ENCODE data around the gene PODXL2. TPM values are rescaled to one million over a fixed set of nuclear protein-coding genes. Genes with fewer than 3 reads are reported as not detected.

PODXL2 gene, protein sequence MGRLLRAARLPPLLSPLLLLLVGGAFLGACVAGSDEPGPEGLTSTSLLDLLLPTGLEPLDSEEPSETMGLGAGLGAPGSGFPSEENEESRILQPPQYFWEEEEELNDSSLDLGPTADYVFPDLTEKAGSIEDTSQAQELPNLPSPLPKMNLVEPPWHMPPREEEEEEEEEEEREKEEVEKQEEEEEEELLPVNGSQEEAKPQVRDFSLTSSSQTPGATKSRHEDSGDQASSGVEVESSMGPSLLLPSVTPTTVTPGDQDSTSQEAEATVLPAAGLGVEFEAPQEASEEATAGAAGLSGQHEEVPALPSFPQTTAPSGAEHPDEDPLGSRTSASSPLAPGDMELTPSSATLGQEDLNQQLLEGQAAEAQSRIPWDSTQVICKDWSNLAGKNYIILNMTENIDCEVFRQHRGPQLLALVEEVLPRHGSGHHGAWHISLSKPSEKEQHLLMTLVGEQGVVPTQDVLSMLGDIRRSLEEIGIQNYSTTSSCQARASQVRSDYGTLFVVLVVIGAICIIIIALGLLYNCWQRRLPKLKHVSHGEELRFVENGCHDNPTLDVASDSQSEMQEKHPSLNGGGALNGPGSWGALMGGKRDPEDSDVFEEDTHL
- total RNA-seq, result 10 to 100 TPM in 1 of 2 donors, 1 to 10 TPM in 1; 8.3 to 14.2 TPM

DNA sequence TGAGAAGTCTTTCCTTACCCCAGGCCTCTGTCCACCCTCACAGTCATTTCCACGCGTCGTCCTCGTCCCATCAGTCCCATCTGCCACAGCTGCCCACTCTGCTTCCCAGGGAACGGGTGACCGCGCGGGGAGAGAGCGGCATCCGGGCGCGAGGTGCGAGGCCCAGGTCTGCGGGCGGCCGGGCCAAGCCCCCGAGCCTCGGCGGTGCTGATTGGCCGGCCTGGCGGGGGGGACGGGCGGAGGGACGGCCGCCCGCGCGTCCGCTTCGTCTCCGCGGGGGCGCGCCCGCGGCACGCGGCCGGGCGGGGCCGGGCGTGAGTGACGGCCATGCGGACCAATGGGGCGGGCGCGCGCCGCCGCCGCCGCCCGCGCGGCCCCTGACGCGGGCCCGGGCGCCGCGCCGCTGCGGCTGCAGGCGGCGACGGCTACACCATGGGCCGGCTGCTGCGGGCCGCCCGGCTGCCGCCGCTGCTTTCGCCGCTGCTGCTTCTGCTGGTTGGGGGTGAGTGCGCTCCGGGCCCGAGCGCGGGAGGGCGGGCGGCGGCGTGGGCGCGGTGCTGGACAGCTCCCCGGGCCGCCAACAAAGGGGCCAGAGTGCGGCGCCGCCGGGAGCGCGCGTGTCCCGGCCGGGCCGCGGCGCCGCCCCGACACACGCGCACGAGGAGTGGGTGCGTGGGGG lies at the start of gene PODXL2:
Gene PODXL2 (plus strand): TSS at position 398 of the 679 bp plus-strand sequence. CDS start 35 bp downstream, at position 433.
- WGBS, 2 donors, result 5 to 29% methylated on average over 8 to 30 of the region's 105 CpGs
- peak within 1 kb of the TSS in 1 of 2 donors; percentile 13 for H3K4me3 ChIP-seq
- H3K4me1 ChIP-seq, result peaks cover 14% of the 10 kb centered on the region
- no peak for TF ChIP-seq POLR2A (IDR thresholded peaks at IDR 0.05)
- TF ChIP-seq, protein P1, sequence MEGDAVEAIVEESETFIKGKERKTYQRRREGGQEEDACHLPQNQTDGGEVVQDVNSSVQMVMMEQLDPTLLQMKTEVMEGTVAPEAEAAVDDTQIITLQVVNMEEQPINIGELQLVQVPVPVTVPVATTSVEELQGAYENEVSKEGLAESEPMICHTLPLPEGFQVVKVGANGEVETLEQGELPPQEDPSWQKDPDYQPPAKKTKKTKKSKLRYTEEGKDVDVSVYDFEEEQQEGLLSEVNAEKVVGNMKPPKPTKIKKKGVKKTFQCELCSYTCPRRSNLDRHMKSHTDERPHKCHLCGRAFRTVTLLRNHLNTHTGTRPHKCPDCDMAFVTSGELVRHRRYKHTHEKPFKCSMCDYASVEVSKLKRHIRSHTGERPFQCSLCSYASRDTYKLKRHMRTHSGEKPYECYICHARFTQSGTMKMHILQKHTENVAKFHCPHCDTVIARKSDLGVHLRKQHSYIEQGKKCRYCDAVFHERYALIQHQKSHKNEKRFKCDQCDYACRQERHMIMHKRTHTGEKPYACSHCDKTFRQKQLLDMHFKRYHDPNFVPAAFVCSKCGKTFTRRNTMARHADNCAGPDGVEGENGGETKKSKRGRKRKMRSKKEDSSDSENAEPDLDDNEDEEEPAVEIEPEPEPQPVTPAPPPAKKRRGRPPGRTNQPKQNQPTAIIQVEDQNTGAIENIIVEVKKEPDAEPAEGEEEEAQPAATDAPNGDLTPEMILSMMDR (IDR thresholded peaks at IDR 0.05), result peak in 1 of 7 experiments; percentile 4
- no peaks in the 10 kb centered on the region for H3K9me3 ChIP-seq
- no peaks in the 10 kb centered on the region for H3K27me3 ChIP-seq
- DNase-seq (peak; percentile 49 to 60 (median 52)), ATAC-seq (peak; percentile 85)
- intact Hi-C loops (cut with DNase I), result no loop called here
- no peaks in the 10 kb centered on the region for H3K36me3 ChIP-seq (replicated peaks in 1 of 2; ENCODE audit: insufficient read depth in 1 of 2, low read depth in 2 of 2)
- no peak within 1 kb of the TSS for H3K27ac ChIP-seq

DNA sequence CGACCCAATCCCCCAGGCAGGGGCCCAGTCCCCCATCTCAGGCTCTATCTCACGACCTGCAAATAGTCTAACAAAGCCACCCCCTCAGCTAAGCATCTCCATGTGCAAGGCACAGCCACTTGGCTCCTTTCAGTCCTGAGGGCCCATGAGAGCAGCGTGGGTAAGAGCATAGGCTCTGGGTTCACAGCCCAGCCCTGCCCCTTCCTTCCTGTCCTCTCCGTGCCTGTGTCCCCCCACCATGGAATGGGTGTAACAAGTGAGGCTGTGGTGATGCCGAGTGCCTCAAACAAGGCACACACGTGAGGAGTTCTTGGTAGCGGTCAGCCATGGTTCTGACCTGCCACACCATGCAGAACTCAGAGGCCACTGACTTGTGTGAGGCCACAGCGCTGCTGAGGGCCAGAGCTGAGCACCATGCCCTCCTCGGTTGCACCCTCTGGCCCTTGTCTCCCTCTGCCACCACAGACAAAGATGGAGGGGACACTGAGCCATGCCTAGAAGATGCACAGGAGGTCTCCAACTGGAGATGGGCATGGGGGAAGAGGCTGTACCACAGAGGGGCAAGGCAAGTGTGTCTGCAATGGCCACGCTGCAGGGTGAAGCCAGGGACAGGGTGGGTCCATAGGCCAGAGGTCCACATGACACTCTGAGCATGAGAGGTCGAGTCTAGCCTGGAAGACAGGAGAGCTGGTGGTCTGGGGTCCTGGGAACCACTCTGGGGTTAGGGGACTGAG lies 48.5 kb upstream of the PODXL2 start:
- H3K27me3 ChIP-seq, result no peaks in the 10 kb centered on the region
- no peak overlapping the region for H3K4me3 ChIP-seq
- ATAC-seq (no peak), DNase-seq (no peak)
- TF ChIP-seq, protein P1 (IDR thresholded peaks at IDR 0.05), result no peak
- TF ChIP-seq POLR2A (IDR thresholded peaks at IDR 0.05), result no peak
- 82 to 92% methylated on average over 8 to 11 of the region's 11 CpGs for WGBS, 2 donors
- no peaks in the 10 kb centered on the region for H3K9me3 ChIP-seq
- intact Hi-C loops (cut with DNase I), result no loop called here
- no peak overlapping the region for H3K27ac ChIP-seq
- no peaks in the 10 kb centered on the region for H3K36me3 ChIP-seq (replicated peaks in 1 of 2; ENCODE audit: insufficient read depth in 1 of 2, low read depth in 2 of 2)
- peaks cover 11% of the 10 kb centered on the region for H3K4me1 ChIP-seq

DNA sequence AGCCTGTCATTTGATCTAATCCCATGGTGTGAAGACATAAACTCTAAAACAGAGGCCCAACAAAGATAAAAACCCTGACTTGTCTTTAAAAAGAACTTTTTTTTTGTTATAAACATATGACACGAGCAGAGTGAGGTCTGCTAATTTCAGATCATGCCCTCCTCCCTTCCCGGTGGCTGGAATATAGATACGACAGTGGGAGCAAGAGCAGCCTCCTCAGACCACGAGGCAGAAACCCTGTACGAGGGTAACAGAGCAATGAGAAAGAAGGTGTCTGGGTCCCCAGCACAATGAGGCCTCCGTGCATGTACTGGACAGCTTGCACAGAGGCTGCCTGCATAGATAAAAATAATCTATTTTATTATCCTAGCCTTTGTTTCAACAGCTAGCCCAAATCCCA lies 44.3 kb upstream of the PODXL2 start:
- Histone ChIP-seq H3K36me3 (replicated peaks in 1 of 2; ENCODE audit: insufficient read depth in 1 of 2, low read depth in 2 of 2) (no peaks in the 10 kb centered on the region), H3K27me3 (no peaks in the 10 kb centered on the region), H3K9me3 (no peaks in the 10 kb centered on the region), H3K4me3 (no peak overlapping the region), H3K27ac (no peak overlapping the region), H3K4me1 (peaks cover 44% of the 10 kb centered on the region)
- intact Hi-C loops (cut with DNase I), result no loop called here
- ATAC-seq (no peak), DNase-seq (no peak)
- TF ChIP-seq, protein P1 (IDR thresholded peaks at IDR 0.05), result no peak
- no peak for TF ChIP-seq POLR2A (IDR thresholded peaks at IDR 0.05)
- 91 to 94% methylated on average over 6 of the region's 6 CpGs for WGBS, 2 donors

DNA sequence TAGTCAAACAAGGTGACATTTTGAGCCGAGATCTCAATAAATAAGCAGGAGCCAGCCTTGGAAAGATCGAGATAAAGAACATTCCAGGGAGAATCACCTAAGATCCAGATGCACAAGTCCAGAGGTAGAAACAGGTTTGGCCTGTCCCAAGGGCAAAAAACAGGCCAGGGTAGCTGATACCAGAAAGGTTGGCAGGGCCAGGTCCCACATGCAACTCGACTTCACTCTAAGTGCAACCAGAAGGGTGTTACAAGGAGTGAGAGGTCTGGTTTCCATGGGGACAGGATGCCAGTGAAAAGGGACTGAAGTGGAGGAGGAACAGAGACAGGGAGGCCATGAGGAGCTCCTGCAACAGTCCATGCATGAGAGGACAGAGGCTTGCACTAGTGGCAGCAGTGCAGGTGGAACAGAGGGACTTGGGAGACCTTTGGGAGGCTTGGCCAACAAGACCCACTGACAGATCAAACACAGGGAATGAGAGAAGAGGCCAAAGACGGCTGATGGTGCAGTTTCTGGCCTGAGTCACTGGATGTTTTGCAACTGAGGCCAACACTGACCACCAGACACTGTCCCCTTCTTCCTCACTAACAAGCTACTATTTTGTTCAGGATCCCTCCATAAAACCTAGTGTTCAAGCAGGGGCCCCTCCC lies 43.7 kb upstream of the PODXL2 start:
- Histone ChIP-seq H3K4me1 (peaks cover 44% of the 10 kb centered on the region), H3K27me3 (no peaks in the 10 kb centered on the region), H3K4me3 (no peak overlapping the region), H3K27ac (no peak overlapping the region), H3K9me3 (no peaks in the 10 kb centered on the region), H3K36me3 (replicated peaks in 1 of 2; ENCODE audit: insufficient read depth in 1 of 2, low read depth in 2 of 2) (no peaks in the 10 kb centered on the region)
- intact Hi-C loops (cut with DNase I), result no loop called here
- peak in 1 of 4 donors; percentile 22 for DNase-seq
- 18 to 19% methylated on average over 4 of the region's 4 CpGs for WGBS, 2 donors
- no peak for ATAC-seq
- no peak for TF ChIP-seq POLR2A (IDR thresholded peaks at IDR 0.05)
- TF ChIP-seq, protein P1 (IDR thresholded peaks at IDR 0.05), result no peak
